C4-2B (cell line): ENCODE data around the gene FAM53B.

ENCODE experiments used
- H3K27ac ChIP-seq: fragments of 450-650 bp; 2 replicates; pipeline ENCODE4 v1.5.1; 2017
- ZFX ChIP-seq: fragments of 450-650 bp; IDR thresholded peaks from 2 replicates; pipeline ENCODE4 v1.6.1; 2017
- TF ChIP-seq, protein P1 (sequence below): fragments of 450-650 bp; conservative IDR thresholded peaks from 2 replicates; pipeline ENCODE4 v1.5.1; 2017; ENCODE audit warnings: mild to moderate bottlenecking

Gene FAM53B

DNA sequence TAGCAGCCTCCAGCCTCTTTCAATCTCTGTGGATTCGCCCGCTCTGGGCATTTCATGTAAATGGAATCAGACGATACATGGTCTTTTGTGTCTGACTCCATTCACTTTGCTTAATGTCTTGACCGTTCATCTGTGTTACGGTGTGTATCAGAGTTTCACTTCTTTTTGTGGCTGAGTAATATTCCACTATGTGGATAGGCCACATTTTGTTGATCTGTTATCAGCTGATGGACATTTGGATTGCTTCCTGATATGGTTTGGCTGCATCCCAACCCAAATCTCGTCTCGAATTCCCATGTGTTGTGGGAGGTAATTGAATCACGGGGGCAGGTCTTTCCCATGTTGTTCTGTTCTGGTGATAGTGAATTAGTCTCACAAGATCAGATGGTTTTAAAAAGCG lies 173.5 kb downstream of the FAM53B start:
- H3K27ac ChIP-seq: no peak overlapping the region

DNA sequence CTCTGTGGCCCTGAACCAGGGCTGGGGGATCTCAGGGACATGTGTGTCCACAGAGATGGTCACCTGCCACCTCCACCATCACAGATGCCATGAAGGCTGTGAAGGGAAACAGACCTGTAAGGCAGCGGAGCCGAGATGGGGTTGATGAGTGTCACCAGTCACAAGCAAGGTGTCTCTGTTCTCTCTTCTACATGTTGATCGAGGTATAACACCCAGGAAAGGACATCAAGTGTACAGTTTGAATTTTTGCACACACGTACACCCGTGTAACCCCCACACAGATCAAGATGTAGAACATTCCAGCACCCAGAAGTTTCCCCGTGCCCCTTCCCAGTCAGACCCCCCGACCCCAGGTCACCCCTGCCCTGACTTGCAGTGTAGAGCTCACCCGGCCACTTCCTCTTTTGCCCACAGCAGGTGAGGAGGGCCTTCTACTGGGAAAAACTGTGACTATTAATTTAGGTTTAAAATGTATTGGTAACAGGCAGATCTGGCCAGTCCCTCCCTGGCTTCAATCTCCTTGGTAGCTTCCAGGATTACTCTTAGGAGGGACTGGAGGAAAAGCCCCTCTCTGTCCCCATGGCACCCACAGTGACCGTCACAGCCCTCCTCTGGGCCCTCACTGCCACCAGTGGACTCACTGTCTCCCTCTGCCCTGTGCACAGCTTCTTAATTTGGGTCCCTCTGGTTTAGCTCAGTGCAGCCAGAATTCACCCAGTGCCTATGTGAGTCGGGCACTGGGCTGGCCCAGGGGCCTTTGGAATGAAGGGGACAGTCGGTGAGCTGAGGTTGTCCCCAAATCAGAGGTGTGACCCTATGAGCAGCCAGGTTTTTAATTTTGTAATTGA lies 174.3 kb downstream of the FAM53B start:
- TF ChIP-seq ZFX: no peak
- TF ChIP-seq, protein P1, sequence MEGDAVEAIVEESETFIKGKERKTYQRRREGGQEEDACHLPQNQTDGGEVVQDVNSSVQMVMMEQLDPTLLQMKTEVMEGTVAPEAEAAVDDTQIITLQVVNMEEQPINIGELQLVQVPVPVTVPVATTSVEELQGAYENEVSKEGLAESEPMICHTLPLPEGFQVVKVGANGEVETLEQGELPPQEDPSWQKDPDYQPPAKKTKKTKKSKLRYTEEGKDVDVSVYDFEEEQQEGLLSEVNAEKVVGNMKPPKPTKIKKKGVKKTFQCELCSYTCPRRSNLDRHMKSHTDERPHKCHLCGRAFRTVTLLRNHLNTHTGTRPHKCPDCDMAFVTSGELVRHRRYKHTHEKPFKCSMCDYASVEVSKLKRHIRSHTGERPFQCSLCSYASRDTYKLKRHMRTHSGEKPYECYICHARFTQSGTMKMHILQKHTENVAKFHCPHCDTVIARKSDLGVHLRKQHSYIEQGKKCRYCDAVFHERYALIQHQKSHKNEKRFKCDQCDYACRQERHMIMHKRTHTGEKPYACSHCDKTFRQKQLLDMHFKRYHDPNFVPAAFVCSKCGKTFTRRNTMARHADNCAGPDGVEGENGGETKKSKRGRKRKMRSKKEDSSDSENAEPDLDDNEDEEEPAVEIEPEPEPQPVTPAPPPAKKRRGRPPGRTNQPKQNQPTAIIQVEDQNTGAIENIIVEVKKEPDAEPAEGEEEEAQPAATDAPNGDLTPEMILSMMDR: no peak
- H3K27ac ChIP-seq: no peak overlapping the region

More for the DNA sequence above, 173.5 kb downstream of the FAM53B start:
- TF ChIP-seq ZFX: no peak
- TF ChIP-seq, protein P1: no peak
